ENCODE results near the gene BCL6. TPM values are rescaled to one million over a fixed set of nuclear protein-coding genes. Genes with fewer than 3 reads are reported as not detected.

The BCL6 gene
- total and polyA plus RNA-seq, 2 experiments from 2014 or later, result 2.6 to 5.9 TPM

DNA sequence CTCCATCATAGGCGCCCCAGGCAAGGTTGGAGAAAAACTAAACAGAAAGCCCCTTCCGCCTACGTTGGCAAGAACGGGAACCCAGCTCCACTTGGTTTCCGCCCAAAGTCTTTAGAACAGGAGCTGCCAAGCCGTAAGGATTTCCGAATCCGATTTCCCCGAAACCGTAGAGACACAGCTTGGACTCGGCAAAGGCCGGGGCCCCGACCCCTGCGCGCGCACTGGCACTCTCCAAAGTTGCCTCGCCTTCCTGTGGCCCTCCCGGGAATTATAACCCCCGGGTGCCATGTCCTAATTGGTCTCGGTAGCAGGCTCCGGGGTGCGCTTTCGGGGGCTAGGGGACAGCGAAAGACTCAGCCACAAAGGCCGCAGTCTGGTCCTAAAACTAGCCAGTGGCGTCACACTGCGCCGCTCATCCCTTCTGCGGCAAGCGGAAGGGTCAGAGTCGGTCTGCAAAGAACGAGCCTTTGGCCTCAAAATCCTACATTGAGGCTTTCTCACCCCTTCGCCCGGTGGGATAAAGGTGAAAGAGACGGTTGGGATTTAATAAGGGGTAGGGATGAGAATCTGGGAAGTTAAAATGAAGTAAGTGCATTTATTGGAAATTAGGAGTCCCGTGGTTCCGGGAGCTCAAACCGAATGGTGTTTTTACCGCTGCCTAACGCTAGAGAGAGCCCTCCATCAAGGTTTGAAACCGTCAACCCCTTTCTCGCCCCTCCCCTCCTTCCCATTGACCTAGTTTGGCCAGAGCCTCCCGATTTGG is 6.8 kb downstream of the BCL6 start:
- TF ChIP-seq, protein P1, sequence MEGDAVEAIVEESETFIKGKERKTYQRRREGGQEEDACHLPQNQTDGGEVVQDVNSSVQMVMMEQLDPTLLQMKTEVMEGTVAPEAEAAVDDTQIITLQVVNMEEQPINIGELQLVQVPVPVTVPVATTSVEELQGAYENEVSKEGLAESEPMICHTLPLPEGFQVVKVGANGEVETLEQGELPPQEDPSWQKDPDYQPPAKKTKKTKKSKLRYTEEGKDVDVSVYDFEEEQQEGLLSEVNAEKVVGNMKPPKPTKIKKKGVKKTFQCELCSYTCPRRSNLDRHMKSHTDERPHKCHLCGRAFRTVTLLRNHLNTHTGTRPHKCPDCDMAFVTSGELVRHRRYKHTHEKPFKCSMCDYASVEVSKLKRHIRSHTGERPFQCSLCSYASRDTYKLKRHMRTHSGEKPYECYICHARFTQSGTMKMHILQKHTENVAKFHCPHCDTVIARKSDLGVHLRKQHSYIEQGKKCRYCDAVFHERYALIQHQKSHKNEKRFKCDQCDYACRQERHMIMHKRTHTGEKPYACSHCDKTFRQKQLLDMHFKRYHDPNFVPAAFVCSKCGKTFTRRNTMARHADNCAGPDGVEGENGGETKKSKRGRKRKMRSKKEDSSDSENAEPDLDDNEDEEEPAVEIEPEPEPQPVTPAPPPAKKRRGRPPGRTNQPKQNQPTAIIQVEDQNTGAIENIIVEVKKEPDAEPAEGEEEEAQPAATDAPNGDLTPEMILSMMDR (conservative IDR thresholded peaks at IDR 0.05; ENCODE audit: low read depth in 2 of 2), result peak; percentile 74 to 86
- TF ChIP-seq POLR2AphosphoS5 (IDR thresholded peaks at IDR 0.05; ENCODE audit: low read depth) (peak; percentile 25; the same call in 1 of the 2 replicates), EZH2phosphoT487 (IDR thresholded peaks at IDR 0.05; ENCODE audit: unreplicated experiment) (no peak), JUNB (IDR thresholded peaks at IDR 0.05; ENCODE audit: unreplicated experiment) (no peak)
- H3K4me3 ChIP-seq, result peak overlapping the region; percentile 82
- H3K4me3 Mint-ChIP-seq, result peak overlapping the region; percentile 81
- H3K27ac Mint-ChIP-seq, result peak overlapping the region; percentile 70
- no peaks in the 10 kb centered on the region for H3K9me3 Mint-ChIP-seq
- peaks cover 28% of the 10 kb centered on the region for H3K4me1 ChIP-seq (ENCODE audit: insufficient read depth)
- no peaks in the 10 kb centered on the region for H3K36me3 ChIP-seq (ENCODE audit: insufficient read depth)
- no peaks in the 10 kb centered on the region; the same call in 1 of the 2 replicates for H3F3A ChIP-seq (replicated peaks; ENCODE audit: low read depth)
- no peaks in the 10 kb centered on the region for H4K20me1 ChIP-seq (replicated peaks; ENCODE audit: insufficient read depth)
- H3K9me2 ChIP-seq (ENCODE audit: insufficient read depth), result no peaks in the 10 kb centered on the region
- H3K36me3 Mint-ChIP-seq (ENCODE audit: low read depth), result no peaks in the 10 kb centered on the region
- peaks cover 58% of the 10 kb centered on the region for H3K27me3 ChIP-seq (ENCODE audit: insufficient read depth)
- peak overlapping the region; percentile 87 for H3K4me2 ChIP-seq
- H3K4me1 Mint-ChIP-seq, result peaks cover 44% of the 10 kb centered on the region
- H2AFZ ChIP-seq, result peak overlapping the region; percentile 84
- peak; percentile 98 for DNase-seq (ENCODE audit: low spot score)
- peaks cover 42% of the 10 kb centered on the region for H3K27me3 Mint-ChIP-seq (ENCODE audit: insufficient read depth, low read depth, poor library complexity)
- H3K79me2 ChIP-seq (replicated peaks; ENCODE audit: insufficient read depth), result no peaks in the 10 kb centered on the region
- H3K27ac ChIP-seq (ENCODE audit: low read depth), result peak overlapping the region; percentile 57
- peak; percentile 51 for ATAC-seq

DNA sequence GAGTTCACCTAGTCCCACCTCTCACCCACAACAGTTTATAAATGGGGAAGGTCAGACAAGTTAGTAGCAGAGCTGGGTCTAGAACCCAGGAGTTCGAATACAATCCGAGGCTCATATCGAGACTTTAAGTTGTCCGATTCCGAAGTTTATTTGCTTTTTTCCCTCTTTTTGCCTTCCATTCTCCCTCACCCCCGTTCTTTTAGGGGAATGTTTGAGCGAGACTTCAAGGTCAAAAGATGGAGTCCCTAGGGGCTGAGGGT is 7.3 kb downstream of the BCL6 start:
- Histone ChIP-seq H3K4me1 (ENCODE audit: insufficient read depth) (peaks cover 28% of the 10 kb centered on the region), H3K27me3 (ENCODE audit: insufficient read depth) (peaks cover 53% of the 10 kb centered on the region), H3K27ac (ENCODE audit: low read depth) (peak overlapping the region; percentile 57), H3K4me2 (peak overlapping the region; percentile 87), H3K4me3 (peak overlapping the region; percentile 82), H3K9me2 (ENCODE audit: insufficient read depth) (no peaks in the 10 kb centered on the region), H3K36me3 (ENCODE audit: insufficient read depth) (no peaks in the 10 kb centered on the region), H4K20me1 (replicated peaks; ENCODE audit: insufficient read depth) (no peaks in the 10 kb centered on the region), H2AFZ (peak overlapping the region; percentile 84), H3F3A (replicated peaks; ENCODE audit: low read depth) (no peaks in the 10 kb centered on the region; the same call in 1 of the 2 replicates), H3K79me2 (replicated peaks; ENCODE audit: insufficient read depth) (no peaks in the 10 kb centered on the region)
- H3K9me3 Mint-ChIP-seq, result no peaks in the 10 kb centered on the region
- H3K4me1 Mint-ChIP-seq, result peaks cover 43% of the 10 kb centered on the region
- ATAC-seq, result no peak
- peaks cover 40% of the 10 kb centered on the region for H3K27me3 Mint-ChIP-seq (ENCODE audit: insufficient read depth, low read depth, poor library complexity)
- H3K36me3 Mint-ChIP-seq (ENCODE audit: low read depth), result no peaks in the 10 kb centered on the region
- DNase-seq (ENCODE audit: low spot score), result no peak
- H3K27ac Mint-ChIP-seq, result no peak overlapping the region; the same call in 1 of the 2 replicates
- H3K4me3 Mint-ChIP-seq, result peak overlapping the region; percentile 81
- no peak for TF ChIP-seq NANOG (IDR thresholded peaks at IDR 0.05; ENCODE audit: borderline replicate concordance)
- TF ChIP-seq ZNF331 (CRISPR knock-in tag; IDR thresholded peaks at IDR 0.05; ENCODE audit: low read depth), result no peak
- TF ChIP-seq EZH2phosphoT487 (IDR thresholded peaks at IDR 0.05; ENCODE audit: unreplicated experiment), result no peak
- TF ChIP-seq EZH2 (IDR thresholded peaks at IDR 0.05; ENCODE audit: low read depth, unreplicated experiment), result no peak
- TF ChIP-seq, protein P2, sequence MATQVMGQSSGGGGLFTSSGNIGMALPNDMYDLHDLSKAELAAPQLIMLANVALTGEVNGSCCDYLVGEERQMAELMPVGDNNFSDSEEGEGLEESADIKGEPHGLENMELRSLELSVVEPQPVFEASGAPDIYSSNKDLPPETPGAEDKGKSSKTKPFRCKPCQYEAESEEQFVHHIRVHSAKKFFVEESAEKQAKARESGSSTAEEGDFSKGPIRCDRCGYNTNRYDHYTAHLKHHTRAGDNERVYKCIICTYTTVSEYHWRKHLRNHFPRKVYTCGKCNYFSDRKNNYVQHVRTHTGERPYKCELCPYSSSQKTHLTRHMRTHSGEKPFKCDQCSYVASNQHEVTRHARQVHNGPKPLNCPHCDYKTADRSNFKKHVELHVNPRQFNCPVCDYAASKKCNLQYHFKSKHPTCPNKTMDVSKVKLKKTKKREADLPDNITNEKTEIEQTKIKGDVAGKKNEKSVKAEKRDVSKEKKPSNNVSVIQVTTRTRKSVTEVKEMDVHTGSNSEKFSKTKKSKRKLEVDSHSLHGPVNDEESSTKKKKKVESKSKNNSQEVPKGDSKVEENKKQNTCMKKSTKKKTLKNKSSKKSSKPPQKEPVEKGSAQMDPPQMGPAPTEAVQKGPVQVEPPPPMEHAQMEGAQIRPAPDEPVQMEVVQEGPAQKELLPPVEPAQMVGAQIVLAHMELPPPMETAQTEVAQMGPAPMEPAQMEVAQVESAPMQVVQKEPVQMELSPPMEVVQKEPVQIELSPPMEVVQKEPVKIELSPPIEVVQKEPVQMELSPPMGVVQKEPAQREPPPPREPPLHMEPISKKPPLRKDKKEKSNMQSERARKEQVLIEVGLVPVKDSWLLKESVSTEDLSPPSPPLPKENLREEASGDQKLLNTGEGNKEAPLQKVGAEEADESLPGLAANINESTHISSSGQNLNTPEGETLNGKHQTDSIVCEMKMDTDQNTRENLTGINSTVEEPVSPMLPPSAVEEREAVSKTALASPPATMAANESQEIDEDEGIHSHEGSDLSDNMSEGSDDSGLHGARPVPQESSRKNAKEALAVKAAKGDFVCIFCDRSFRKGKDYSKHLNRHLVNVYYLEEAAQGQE (IDR thresholded peaks at IDR 0.05; ENCODE audit: unreplicated experiment), result no peak
- no peak for TF ChIP-seq JUNB (IDR thresholded peaks at IDR 0.05; ENCODE audit: unreplicated experiment)
- TF ChIP-seq STAT1 (IDR thresholded peaks at IDR 0.05; ENCODE audit: unreplicated experiment), result no peak
- TF ChIP-seq, protein P1 (conservative IDR thresholded peaks at IDR 0.05; ENCODE audit: low read depth in 2 of 2), result no peak
- TF ChIP-seq ZNF114 (CRISPR knock-in tag; IDR thresholded peaks at IDR 0.05), result no peak
- no peak for TF ChIP-seq CREB1 (CRISPR knock-in tag; IDR thresholded peaks at IDR 0.05; ENCODE audit: low read depth)
